Testis (tissue), 3 donors: Measurements from ENCODE around the gene ST3GAL2. TPM values are rescaled to one million over a fixed set of nuclear protein-coding genes. Genes with fewer than 3 reads are reported as not detected.

Experiments used
- DNase-seq: peaks from one replicate; pipeline ENCODE4 v3.0.0-alpha.2; 2019
- H3K27ac ChIP-seq, 2 donors: fragments of 200-600 bp; sonication (generic); one replicate each; pipeline ENCODE4 v1.5.1; 2019
- H3K27me3 ChIP-seq: fragments of 200-600 bp; sonication (generic); one replicate; pipeline ENCODE4 v1.5.1; 2019
- H3K36me3 ChIP-seq: fragments of 200-600 bp; sonication (generic); one replicate; pipeline ENCODE4 v1.5.1; 2017; ENCODE audit warnings: low read depth; ENCODE audit errors: missing control alignments
- H3K4me1 ChIP-seq: fragments of 200-600 bp; sonication (generic); one replicate; pipeline ENCODE4 v1.5.1; 2019
- H3K4me3 ChIP-seq, 2 donors: fragments of 200-600 bp; sonication (generic); one replicate each; pipeline ENCODE4 v1.5.1; 2017 to 2019
- H3K9me3 ChIP-seq: fragments of 200-600 bp; sonication (generic); one replicate; pipeline ENCODE4 v1.5.1; 2017
- POLR2A ChIP-seq: fragments of 450-650 bp; IDR thresholded peaks from one replicate; pipeline ENCODE4 v1.6.1; 2017; ENCODE audit warnings: antibody characterized with exemption, mild to moderate bottlenecking, moderate library complexity
- WGBS, 2 donors: methylation state at CpG; one replicate each; pipeline ENCODE4 v1.1.5; 2018; 5-methylcytosine and 5-hydroxymethylcytosine counted together
- intact Hi-C: fragments of 100-400 bp; cut with DNase I; formaldehyde crosslinking; loops from one replicate; pipeline ENCODE4 v1.15.1; 2023; ENCODE audit warnings: low total_unique reads
- polyA plus RNA-seq: library from polyadenylated mRNA; stranded (reverse); fragments of 350-450 nt; fragmentation: Illumina TruSeq; extraction: RNeasy Lipid Tissue Mini Kit (QIAGEN cat#74804); gene quantifications from one replicate; pipeline ENCODE4 v1.2.3, GENCODE V29; 2014; ENCODE audit warnings: low read depth, low replicate concordance; ENCODE audit not compliant: insufficient read depth
- total RNA-seq, 2 donors: library from RNA; depleted of rRNA; stranded (reverse); fragments of >200 nt; gene quantifications; one replicate each; pipeline ENCODE4 v1.2.3, GENCODE V29; 2016
- TF ChIP-seq, protein P1 (sequence below), 3 experiments: fragments of 450-650 bp in 2 of 3; fragments of 200-600 bp in 1 of 3; sonication (generic) in 1 of 3; IDR thresholded peaks; one replicate each; pipeline ENCODE4 v1.5.1; 2016 to 2019; ENCODE audit warnings: antibody characterized with exemption in 3 of 3, mild to moderate bottlenecking in 2 of 3, moderate library complexity in 1 of 3

ST3GAL2 gene
- total and polyA plus RNA-seq, 3 donors from 2014 or later = 20.2 to 46.2 (median 32.5) TPM

DNA sequence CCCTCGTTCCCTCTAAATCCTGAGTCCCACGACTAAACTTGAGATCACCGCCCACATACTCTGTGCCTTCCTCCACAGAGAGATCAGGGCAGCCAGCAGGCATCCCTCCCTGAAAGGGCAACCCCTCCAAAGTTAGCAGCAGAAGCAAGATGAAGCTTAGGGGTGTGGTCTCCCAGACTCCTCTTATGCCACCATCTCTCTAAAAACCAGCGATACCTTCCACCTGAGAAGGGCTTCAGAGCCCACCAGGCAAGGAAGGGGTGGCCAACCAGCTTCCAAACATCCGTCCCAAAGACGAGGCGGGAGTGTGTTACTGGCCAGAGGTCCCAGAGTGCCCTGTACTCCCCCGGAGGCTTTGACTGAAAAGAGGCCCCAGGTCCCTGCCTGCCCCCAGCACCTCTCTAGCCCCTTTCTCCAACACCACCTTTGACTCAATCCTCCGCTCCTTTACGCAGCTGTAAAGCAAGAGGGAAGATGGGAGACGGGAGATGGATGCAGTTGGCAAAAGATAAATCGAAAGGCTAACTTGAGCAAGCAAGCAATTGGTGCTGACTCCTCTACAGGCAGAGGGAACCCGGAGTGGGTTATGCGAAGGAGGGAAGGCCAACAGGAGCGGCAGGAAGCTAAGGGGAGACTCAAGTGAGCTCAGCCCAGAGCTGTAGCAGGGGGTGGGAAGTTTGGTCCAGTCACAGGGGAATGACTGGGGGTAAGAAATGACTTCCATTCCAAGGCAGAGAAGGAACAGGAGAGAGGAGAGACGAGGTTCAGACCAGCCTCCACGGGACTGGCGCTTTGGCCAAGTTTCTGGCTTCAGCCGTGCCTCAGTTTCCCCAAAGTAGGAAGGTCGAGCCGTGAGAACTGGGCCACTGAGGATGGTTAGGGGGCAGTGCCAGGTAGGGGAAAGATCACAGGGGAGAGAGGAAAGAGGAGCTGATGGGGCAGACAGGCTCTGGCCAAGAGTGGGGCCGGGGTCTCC lies 1.0 kb downstream of the ST3GAL2 start:
- Histone ChIP-seq H3K27ac (peak overlapping the region; percentile 66 to 74), H3K4me3 (peak overlapping the region; percentile 72 to 80), H3K27me3 (no peaks in the 10 kb centered on the region), H3K36me3 (no peaks in the 10 kb centered on the region), H3K9me3 (no peaks in the 10 kb centered on the region), H3K4me1 (peaks cover 43% of the 10 kb centered on the region)
- intact Hi-C loops = no loop called here
- 4 to 5% methylated on average over 22 of the region's 22 CpGs for WGBS, 2 donors
- DNase-seq = no peak
- TF ChIP-seq, protein P1, sequence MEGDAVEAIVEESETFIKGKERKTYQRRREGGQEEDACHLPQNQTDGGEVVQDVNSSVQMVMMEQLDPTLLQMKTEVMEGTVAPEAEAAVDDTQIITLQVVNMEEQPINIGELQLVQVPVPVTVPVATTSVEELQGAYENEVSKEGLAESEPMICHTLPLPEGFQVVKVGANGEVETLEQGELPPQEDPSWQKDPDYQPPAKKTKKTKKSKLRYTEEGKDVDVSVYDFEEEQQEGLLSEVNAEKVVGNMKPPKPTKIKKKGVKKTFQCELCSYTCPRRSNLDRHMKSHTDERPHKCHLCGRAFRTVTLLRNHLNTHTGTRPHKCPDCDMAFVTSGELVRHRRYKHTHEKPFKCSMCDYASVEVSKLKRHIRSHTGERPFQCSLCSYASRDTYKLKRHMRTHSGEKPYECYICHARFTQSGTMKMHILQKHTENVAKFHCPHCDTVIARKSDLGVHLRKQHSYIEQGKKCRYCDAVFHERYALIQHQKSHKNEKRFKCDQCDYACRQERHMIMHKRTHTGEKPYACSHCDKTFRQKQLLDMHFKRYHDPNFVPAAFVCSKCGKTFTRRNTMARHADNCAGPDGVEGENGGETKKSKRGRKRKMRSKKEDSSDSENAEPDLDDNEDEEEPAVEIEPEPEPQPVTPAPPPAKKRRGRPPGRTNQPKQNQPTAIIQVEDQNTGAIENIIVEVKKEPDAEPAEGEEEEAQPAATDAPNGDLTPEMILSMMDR (IDR thresholded peaks at IDR 0.05) = no peak
- TF ChIP-seq POLR2A = no peak

DNA sequence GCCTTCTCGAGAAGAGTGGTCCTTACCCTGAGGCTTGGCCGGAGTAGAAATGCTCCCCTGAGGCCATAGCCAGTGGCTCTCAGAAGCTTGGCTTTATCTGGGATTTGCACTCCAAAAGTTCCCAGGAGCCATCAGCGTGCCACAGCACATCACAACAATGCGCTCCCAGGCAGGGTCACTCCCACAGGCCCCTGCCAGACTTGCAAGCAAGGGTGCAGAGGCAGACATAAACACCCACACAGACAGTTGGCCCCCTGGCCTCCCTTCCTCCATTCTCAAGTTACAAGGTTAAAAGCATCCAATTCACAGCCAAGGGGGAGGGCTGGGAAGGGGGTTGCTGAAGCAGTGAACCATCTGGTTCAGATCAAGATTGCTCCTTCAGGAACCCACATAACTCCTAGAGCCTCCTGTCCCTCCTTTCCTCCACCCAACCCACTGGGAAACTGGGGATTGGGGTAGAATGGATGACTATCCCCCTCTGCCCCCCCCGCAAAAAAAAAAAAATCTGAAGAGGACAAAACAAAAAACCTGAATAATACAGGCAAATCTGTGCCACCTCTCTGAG lies 1.8 kb downstream of the ST3GAL2 start:
- WGBS, 2 donors = 17 to 33% methylated on average over 4 to 5 of the region's 5 CpGs
- Histone ChIP-seq H3K36me3 (no peaks in the 10 kb centered on the region), H3K9me3 (no peaks in the 10 kb centered on the region), H3K27ac (peak overlapping the region; percentile 66 to 74), H3K4me3 (peak overlapping the region in 1 of 2 donors; percentile 80), H3K4me1 (peaks cover 50% of the 10 kb centered on the region), H3K27me3 (no peaks in the 10 kb centered on the region)
- intact Hi-C loops = no loop called here
- TF ChIP-seq, protein P1 (IDR thresholded peaks at IDR 0.05) = no peak
- TF ChIP-seq POLR2A = no peak
- DNase-seq = peak; percentile 74

DNA sequence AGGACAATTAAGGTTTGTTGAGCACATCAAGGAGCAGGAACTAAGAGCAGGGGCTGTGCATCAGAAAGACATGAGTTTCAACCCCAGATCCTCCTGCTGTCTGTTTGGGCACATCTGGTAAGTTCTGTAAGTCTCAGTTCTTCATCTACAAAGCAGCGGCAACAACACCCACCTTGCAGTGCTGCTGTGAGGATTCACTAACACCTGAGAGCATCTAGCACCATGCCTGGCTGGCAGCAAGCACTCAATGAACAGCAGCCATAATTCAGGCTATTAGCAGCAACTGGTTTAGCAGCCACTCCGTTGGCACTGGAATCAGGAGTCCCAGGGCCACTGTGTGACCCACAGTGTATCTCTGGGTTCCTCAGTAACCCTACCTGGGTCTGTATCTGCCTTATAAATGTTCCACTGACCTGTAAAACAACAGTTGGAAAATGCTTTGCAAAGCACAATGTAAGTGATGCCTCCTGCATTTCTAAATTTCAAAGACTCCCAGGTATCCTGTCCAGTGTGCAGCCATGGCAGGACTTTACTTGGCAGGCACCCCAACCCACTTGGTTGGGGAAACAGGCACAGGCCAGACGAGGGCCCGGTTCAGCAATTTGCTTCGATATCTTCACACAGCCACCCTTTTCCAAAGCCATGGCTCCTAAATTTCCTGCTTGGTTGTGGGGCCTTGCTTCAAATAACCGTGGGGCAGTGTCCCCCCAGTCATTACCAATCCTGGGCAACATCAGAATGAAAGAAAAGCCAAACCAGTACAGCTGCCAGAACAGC lies 4.2 kb downstream of the ST3GAL2 start:
- no peak overlapping the region for H3K27ac ChIP-seq

DNA sequence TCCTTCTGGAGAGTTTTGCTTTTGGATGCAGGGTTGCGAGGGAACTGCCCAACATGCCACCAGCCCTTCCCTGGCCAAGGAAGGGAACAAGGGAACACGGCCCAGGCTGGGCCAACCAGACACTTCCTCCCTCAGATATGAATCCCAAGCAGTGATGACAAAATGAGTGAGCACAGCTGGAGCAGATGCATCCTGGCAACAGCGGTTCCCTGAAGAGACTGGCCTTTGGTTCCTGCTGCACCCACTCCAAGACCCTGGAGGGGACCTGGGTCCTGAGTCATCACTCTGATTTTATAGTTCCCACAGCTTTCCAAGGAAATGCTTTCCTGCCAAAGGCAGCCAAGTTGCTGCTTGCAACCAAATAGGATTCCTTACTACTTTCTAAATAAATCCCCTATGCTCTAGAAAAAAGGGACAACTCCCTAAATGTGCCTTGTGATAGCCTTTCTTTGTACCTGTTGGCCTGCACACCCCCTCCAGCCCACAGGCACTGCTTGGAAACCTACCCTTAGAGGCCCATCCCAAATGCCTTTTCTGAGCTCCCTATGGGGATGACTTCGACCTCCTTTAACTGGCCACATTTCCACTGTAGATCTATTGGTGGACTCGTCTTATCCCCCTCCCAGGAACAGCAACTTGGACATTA lies 5.3 kb downstream of the ST3GAL2 start:
- H3K27ac ChIP-seq = peak overlapping the region in 1 of 2 donors; percentile 33
- no peak for DNase-seq

More for the DNA sequence above, 4.2 kb downstream of the ST3GAL2 start:
- no peaks in the 10 kb centered on the region for H3K9me3 ChIP-seq
- H3K4me1 ChIP-seq = peaks cover 75% of the 10 kb centered on the region
- 83 to 92% methylated on average over 6 of the region's 6 CpGs for WGBS, 2 donors
- no peak for TF ChIP-seq POLR2A
- TF ChIP-seq, protein P1 (IDR thresholded peaks at IDR 0.05) = no peak
- no peak overlapping the region for H3K4me3 ChIP-seq
- H3K36me3 ChIP-seq = no peaks in the 10 kb centered on the region
- no peak for DNase-seq
- no peaks in the 10 kb centered on the region for H3K27me3 ChIP-seq
- intact Hi-C loops = no loop called here

More for the DNA sequence above, 5.3 kb downstream of the ST3GAL2 start:
- intact Hi-C loops = no loop called here
- no peaks in the 10 kb centered on the region for H3K36me3 ChIP-seq
- no peak for TF ChIP-seq POLR2A
- TF ChIP-seq, protein P1 (IDR thresholded peaks at IDR 0.05) = no peak
- no peaks in the 10 kb centered on the region for H3K9me3 ChIP-seq
- 44 to 50% methylated on average over 5 of the region's 5 CpGs for WGBS, 2 donors
- peaks cover 81% of the 10 kb centered on the region for H3K4me1 ChIP-seq
- no peaks in the 10 kb centered on the region for H3K27me3 ChIP-seq
- no peak overlapping the region for H3K4me3 ChIP-seq
